SK-N-SH treated with all-trans-retinoic acid at 6 μM for 48 hours (cell line): ENCODE measurements around the gene DFFA.
"Not testable (repeated sequence)": the region's sequence is repeated elsewhere in the genome, so short reads cannot be mapped to it uniquely, and the experiment has no call there.

Experiments
- ATAC-seq: fragments of 200-7000 bp; cut with Tn5 transposase; 3 replicates; pipeline ENCODE4 v1.9.1; 2020; ENCODE audit warnings: mild to moderate bottlenecking, moderate library complexity
- ARNTL ChIP-seq: fragments of 450-650 bp; formaldehyde crosslinking; IDR thresholded peaks from 2 replicates; pipeline ENCODE4 v1.5.0; 2020; ENCODE audit warnings: low read depth, mild to moderate bottlenecking, moderate library complexity, borderline replicate concordance
- BACH2 ChIP-seq: fragments of 250-450 bp; sonication (Bioruptor Pico); IDR thresholded peaks from 2 replicates; pipeline ENCODE4 v1.9.0; 2021; ENCODE audit warnings: mild to moderate bottlenecking, borderline replicate concordance
- CSDC2 ChIP-seq: fragments of 250-450 bp; sonication (Bioruptor Pico); IDR thresholded peaks from 2 replicates; pipeline ENCODE4 v1.5.0; 2020; ENCODE audit warnings: mild to moderate bottlenecking, moderate library complexity
- ESRRG ChIP-seq: fragments of 250-450 bp; sonication (Bioruptor Pico); IDR thresholded peaks from 2 replicates; pipeline ENCODE4 v1.6.1; 2021; ENCODE audit warnings: mild to moderate bottlenecking
- GLIS3 ChIP-seq: fragments of 250-450 bp; sonication (Bioruptor Pico); IDR thresholded peaks from 2 replicates; pipeline ENCODE4 v1.5.0; 2020; ENCODE audit warnings: mild to moderate bottlenecking, moderate library complexity
- ISL1 ChIP-seq: fragments of 250-450 bp; sonication (Bioruptor Pico); IDR thresholded peaks from 2 replicates; pipeline ENCODE4 v2.1.2; 2022; ENCODE audit warnings: mild to moderate bottlenecking, moderate library complexity
- OSR1 ChIP-seq: fragments of 250-450 bp; sonication (Bioruptor Pico); IDR thresholded peaks from 2 replicates; pipeline ENCODE4 v1.8.0; 2022; ENCODE audit warnings: moderate library complexity, mild to moderate bottlenecking, inconsistent platforms
- RARB ChIP-seq: fragments of 250-450 bp; sonication (Bioruptor Pico); IDR thresholded peaks from 2 replicates; pipeline ENCODE4 v1.8.0; 2021; ENCODE audit warnings: mild to moderate bottlenecking, moderate library complexity
- SNAI2 ChIP-seq: fragments of 250-450 bp; sonication (Bioruptor Pico); IDR thresholded peaks from 2 replicates; pipeline ENCODE4 v1.5.0; 2020; ENCODE audit warnings: mild to moderate bottlenecking, moderate library complexity
- TCF4 ChIP-seq: fragments of 250-450 bp; sonication (Bioruptor Pico); IDR thresholded peaks from 2 replicates; pipeline ENCODE4 v1.8.0; 2021; ENCODE audit warnings: mild to moderate bottlenecking, moderate library complexity, borderline replicate concordance
- TOX ChIP-seq: fragments of 250-450 bp; sonication (Bioruptor Pico); IDR thresholded peaks from 2 replicates; pipeline ENCODE4 v1.8.0; 2021; ENCODE audit warnings: mild to moderate bottlenecking, moderate library complexity, borderline replicate concordance
- ZC3H10 ChIP-seq: fragments of 250-450 bp; sonication (Bioruptor Pico); IDR thresholded peaks from 2 replicates; pipeline ENCODE4 v1.5.1; 2021; ENCODE audit warnings: mild to moderate bottlenecking, moderate library complexity
- ZFP3 ChIP-seq: fragments of 250-450 bp; sonication (Bioruptor Pico); IDR thresholded peaks from 2 replicates; pipeline ENCODE4 v1.5.0; 2020; ENCODE audit warnings: mild to moderate bottlenecking, moderate library complexity
- ZFP30 ChIP-seq: fragments of 450-650 bp; formaldehyde crosslinking; IDR thresholded peaks from 2 replicates; pipeline ENCODE4 v1.5.0; 2022; ENCODE audit warnings: mild to moderate bottlenecking, moderate library complexity
- ZNF70 ChIP-seq: fragments of 450-650 bp; formaldehyde crosslinking; IDR thresholded peaks from 2 replicates; pipeline ENCODE4 v1.5.0; 2020; ENCODE audit warnings: mild to moderate bottlenecking, moderate library complexity
- ZNF8 ChIP-seq: fragments of 450-650 bp; formaldehyde crosslinking; IDR thresholded peaks from 2 replicates; pipeline ENCODE4 v1.5.0; 2020; ENCODE audit warnings: mild to moderate bottlenecking, moderate library complexity
- TF ChIP-seq, protein P1 (sequence below): fragments of 250-450 bp; sonication (Bioruptor Pico); IDR thresholded peaks from 2 replicates; pipeline ENCODE4 v1.8.0; 2020; ENCODE audit warnings: mild to moderate bottlenecking, moderate library complexity, borderline replicate concordance
- TF ChIP-seq, protein P2 (sequence below): fragments of 250-450 bp; sonication (Bioruptor Pico); IDR thresholded peaks from 2 replicates; pipeline ENCODE4 v1.5.0; 2020; ENCODE audit warnings: mild to moderate bottlenecking, moderate library complexity
- TF ChIP-seq, protein P3 (sequence below): fragments of 250-450 bp; sonication (Bioruptor Pico); IDR thresholded peaks from 2 replicates; pipeline ENCODE4 v1.8.0; 2021; ENCODE audit warnings: low read depth, mild to moderate bottlenecking, moderate library complexity, borderline replicate concordance
- TF ChIP-seq, protein P4 (sequence below): fragments of 250-450 bp; sonication (Bioruptor Pico); IDR thresholded peaks from 2 replicates; pipeline ENCODE4 v1.5.1; 2020; ENCODE audit warnings: low read depth, mild to moderate bottlenecking, moderate library complexity

DFFA gene

DNA sequence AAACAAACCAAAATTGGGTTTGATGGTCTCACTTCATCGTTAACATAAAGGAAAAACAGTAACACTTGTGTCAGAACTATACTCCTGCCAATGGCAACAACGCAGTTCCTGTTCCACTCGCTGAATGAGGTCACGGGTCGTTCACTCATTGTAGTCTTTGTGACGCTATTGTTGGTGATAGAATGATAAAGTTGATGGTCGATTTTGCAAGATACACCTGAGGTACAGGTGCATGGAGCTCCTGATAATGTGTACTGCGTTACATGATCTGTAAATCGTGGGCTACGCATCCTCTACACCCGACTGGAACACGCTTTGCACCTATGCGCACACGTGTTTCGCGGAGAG is 42.5 kb downstream of the DFFA start:
- TF ChIP-seq CSDC2 (CRISPR knock-in tag) (no peak), ZFP3 (CRISPR knock-in tag) (no peak), SNAI2 (no peak), ZNF70 (no peak)
- no peak for ATAC-seq

DNA sequence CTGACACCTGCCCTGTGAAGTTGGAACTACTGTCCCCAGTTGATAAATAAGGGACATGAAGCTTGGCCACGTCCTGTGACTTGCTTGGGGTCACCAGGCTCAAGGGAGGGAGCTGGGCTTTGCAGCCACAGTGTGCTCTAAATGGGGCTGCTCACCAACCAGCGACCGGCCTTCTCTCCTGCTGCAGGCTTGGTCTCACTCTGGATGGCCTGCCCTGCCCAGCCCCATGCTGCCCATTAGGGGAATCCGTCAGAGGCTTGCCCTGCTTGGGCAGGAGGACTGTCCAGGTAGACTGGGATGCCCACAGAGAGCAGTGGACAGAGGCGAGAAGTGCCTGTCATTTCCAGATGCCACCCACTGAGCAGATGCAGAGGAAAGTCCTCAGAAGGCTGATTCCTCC is 43.3 kb downstream of the DFFA start:
- TF ChIP-seq GLIS3 (CRISPR knock-in tag), result no peak
- TF ChIP-seq, protein P1, sequence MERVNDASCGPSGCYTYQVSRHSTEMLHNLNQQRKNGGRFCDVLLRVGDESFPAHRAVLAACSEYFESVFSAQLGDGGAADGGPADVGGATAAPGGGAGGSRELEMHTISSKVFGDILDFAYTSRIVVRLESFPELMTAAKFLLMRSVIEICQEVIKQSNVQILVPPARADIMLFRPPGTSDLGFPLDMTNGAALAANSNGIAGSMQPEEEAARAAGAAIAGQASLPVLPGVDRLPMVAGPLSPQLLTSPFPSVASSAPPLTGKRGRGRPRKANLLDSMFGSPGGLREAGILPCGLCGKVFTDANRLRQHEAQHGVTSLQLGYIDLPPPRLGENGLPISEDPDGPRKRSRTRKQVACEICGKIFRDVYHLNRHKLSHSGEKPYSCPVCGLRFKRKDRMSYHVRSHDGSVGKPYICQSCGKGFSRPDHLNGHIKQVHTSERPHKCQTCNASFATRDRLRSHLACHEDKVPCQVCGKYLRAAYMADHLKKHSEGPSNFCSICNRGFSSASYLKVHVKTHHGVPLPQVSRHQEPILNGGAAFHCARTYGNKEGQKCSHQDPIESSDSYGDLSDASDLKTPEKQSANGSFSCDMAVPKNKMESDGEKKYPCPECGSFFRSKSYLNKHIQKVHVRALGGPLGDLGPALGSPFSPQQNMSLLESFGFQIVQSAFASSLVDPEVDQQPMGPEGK (CRISPR knock-in tag), result no peak
- TF ChIP-seq TCF4 (CRISPR knock-in tag), result no peak
- no peak for ATAC-seq

DNA sequence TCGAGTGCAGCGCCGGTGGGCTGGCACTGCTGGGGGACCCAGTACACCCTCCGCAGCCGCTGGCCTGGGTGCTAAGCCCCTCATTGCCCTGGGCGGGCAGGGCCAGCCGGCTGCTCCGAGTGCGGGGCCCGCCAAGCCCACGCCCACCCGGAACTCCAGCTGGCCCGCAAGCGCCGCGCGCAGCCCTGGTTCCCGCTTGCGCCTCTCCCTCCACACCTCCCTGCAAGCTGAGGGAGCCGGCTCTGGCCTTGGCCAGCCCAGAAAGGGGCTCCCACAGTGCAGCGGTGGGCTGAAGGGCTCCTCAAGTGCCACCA is 45.8 kb downstream of the DFFA start:
- ATAC-seq, result not testable (repeated sequence)

DNA sequence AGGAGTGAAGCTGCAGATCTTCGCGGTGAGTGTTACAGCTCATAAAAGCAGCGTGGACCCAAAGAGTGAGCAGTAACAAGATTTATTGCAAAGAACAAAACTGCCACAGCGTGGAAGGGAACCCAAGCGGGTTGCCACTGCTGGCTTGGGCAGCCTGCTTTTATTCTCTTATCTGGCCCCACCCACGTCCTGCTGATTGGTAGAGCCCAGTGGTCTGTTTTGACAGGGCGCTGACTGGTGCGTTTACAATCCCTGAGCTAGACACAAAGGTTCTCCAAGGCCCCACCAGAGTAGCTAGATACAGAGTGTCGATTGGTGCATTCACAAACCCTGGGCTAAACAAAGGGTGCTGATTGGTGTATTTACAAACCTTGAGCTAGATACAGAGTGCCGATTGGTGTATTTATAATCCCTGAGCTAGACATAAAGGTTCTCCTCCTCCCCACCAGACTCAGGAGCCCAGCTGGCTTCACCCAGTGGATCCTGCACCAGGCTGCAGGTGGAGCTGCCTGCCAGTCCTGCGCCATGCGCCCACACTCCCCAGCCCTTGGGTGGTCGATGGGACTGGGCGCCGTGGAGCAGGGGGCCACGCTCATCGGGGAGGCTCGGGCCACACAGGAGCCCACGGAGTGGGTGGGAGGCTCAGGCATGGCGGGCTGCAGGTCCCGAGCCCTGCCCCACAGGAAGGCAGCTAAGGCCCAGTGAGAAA is 46.3 kb downstream of the DFFA start:
- ATAC-seq, result not testable (repeated sequence)

DNA sequence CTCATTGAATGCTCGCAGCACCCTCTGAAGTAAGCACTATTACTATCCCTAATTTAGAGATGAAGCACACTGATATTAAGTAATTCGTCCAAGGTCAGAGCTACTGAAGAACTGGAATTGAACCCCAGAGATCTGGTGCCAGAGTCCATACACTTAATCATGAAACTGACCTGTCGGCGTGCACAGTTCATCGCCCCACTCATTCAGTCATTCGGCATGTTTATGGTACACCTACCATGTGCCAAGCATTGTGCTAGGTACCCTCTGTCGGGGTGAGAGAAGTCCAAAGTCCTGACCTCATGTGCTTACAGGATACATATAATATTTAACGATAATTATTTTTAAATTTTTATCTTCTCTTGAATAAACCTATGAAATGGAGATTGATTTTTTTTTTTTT is 47.7 kb downstream of the DFFA start:
- TF ChIP-seq BACH2 (CRISPR knock-in tag), result no peak
- TF ChIP-seq ZFP3 (CRISPR knock-in tag), result no peak
- TF ChIP-seq RARB (CRISPR knock-in tag), result no peak
- no peak for TF ChIP-seq ESRRG (CRISPR knock-in tag)
- no peak for TF ChIP-seq GLIS3 (CRISPR knock-in tag)
- TF ChIP-seq ARNTL (CRISPR knock-in tag), result no peak
- TF ChIP-seq TOX, result no peak
- no peak for TF ChIP-seq TCF4 (CRISPR knock-in tag)
- TF ChIP-seq, protein P2, sequence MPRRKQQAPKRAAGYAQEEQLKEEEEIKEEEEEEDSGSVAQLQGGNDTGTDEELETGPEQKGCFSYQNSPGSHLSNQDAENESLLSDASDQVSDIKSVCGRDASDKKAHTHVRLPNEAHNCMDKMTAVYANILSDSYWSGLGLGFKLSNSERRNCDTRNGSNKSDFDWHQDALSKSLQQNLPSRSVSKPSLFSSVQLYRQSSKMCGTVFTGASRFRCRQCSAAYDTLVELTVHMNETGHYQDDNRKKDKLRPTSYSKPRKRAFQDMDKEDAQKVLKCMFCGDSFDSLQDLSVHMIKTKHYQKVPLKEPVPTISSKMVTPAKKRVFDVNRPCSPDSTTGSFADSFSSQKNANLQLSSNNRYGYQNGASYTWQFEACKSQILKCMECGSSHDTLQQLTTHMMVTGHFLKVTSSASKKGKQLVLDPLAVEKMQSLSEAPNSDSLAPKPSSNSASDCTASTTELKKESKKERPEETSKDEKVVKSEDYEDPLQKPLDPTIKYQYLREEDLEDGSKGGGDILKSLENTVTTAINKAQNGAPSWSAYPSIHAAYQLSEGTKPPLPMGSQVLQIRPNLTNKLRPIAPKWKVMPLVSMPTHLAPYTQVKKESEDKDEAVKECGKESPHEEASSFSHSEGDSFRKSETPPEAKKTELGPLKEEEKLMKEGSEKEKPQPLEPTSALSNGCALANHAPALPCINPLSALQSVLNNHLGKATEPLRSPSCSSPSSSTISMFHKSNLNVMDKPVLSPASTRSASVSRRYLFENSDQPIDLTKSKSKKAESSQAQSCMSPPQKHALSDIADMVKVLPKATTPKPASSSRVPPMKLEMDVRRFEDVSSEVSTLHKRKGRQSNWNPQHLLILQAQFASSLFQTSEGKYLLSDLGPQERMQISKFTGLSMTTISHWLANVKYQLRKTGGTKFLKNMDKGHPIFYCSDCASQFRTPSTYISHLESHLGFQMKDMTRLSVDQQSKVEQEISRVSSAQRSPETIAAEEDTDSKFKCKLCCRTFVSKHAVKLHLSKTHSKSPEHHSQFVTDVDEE (CRISPR knock-in tag), result no peak
- TF ChIP-seq OSR1, result no peak
- TF ChIP-seq, protein P3, sequence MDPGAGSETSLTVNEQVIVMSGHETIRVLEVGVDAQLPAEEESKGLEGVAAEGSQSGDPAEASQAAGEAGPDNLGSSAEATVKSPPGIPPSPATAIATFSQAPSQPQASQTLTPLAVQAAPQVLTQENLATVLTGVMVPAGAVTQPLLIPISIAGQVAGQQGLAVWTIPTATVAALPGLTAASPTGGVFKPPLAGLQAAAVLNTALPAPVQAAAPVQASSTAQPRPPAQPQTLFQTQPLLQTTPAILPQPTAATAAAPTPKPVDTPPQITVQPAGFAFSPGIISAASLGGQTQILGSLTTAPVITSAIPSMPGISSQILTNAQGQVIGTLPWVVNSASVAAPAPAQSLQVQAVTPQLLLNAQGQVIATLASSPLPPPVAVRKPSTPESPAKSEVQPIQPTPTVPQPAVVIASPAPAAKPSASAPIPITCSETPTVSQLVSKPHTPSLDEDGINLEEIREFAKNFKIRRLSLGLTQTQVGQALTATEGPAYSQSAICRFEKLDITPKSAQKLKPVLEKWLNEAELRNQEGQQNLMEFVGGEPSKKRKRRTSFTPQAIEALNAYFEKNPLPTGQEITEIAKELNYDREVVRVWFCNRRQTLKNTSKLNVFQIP (CRISPR knock-in tag), result no peak
- no peak for TF ChIP-seq ISL1 (CRISPR knock-in tag)
- no peak for TF ChIP-seq SNAI2
- TF ChIP-seq, protein P4, sequence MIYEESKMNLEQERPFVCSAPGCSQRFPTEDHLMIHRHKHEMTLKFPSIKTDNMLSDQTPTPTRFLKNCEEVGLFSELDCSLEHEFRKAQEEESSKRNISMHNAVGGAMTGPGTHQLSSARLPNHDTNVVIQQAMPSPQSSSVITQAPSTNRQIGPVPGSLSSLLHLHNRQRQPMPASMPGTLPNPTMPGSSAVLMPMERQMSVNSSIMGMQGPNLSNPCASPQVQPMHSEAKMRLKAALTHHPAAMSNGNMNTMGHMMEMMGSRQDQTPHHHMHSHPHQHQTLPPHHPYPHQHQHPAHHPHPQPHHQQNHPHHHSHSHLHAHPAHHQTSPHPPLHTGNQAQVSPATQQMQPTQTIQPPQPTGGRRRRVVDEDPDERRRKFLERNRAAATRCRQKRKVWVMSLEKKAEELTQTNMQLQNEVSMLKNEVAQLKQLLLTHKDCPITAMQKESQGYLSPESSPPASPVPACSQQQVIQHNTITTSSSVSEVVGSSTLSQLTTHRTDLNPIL (CRISPR knock-in tag), result no peak
- TF ChIP-seq ZFP30 (CRISPR knock-in tag), result no peak
- no peak for TF ChIP-seq ZNF70
- no peak for TF ChIP-seq CSDC2 (CRISPR knock-in tag)
- TF ChIP-seq ZNF8, result no peak
- no peak for TF ChIP-seq ZC3H10 (CRISPR knock-in tag)
- TF ChIP-seq, protein P1 (CRISPR knock-in tag), result no peak
- ATAC-seq, result no peak
